Measurements from ENCODE around the gene LATS1.
"Not testable (repeated sequence)": the region's sequence is repeated elsewhere in the genome, so short reads cannot be mapped to it uniquely, and the experiment has no call there.

DNA sequence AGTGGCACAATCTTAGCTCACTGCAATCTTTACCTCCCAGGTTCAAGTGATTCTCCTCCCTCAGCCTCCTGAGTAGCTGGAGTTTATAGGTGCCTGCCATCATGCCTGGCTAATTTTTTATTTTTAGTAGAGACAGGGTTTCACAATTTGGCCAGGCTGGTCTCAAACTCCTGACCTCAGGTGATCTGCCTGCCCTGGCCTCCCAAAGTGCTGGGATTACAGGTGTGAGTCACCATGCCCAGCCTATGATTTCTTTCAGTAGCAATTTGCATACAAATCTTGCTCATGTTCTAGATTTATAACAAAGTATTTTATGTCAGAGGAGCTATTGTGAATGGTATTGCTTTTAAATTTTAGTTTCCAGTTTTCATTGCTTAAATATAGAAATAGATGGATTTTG, 45.6 kb downstream of the LATS1 start:
- TF ChIP-seq, protein P1, sequence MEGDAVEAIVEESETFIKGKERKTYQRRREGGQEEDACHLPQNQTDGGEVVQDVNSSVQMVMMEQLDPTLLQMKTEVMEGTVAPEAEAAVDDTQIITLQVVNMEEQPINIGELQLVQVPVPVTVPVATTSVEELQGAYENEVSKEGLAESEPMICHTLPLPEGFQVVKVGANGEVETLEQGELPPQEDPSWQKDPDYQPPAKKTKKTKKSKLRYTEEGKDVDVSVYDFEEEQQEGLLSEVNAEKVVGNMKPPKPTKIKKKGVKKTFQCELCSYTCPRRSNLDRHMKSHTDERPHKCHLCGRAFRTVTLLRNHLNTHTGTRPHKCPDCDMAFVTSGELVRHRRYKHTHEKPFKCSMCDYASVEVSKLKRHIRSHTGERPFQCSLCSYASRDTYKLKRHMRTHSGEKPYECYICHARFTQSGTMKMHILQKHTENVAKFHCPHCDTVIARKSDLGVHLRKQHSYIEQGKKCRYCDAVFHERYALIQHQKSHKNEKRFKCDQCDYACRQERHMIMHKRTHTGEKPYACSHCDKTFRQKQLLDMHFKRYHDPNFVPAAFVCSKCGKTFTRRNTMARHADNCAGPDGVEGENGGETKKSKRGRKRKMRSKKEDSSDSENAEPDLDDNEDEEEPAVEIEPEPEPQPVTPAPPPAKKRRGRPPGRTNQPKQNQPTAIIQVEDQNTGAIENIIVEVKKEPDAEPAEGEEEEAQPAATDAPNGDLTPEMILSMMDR (conservative IDR thresholded peaks at IDR 0.05; ENCODE audit: low read depth, low read length) = not testable (repeated sequence)
- TF ChIP-seq EZH2 (IDR thresholded peaks at IDR 0.05; ENCODE audit: borderline replicate concordance, low read depth, low read length, poor library complexity, severe bottlenecking) = not testable (repeated sequence)

Measured in A673 (cell line).